Caco-2 (cell line): Measurements from ENCODE around the gene PTPN6. TPM values are rescaled to one million over a fixed set of nuclear protein-coding genes. Genes with fewer than 3 reads are reported as not detected.
A peak's percentile ranks its signal among the peaks of the same experiment; 100 is the strongest.
"Not testable (repeated sequence)": the region's sequence is repeated elsewhere in the genome, so short reads cannot be mapped to it uniquely, and the experiment has no call there.

Experiments used
- BruUV-seq: library from RNA; stranded (reverse); fragments of 400-500 nt; replicated peaks from 2 replicates; lab custom pipeline; 2021; lab: Mats Ljungman, UMichigan
- CTCF ChIA-PET: fragments of 300-600 bp; sonication (Branson Sonifier 250); formaldehyde crosslinking; loops from one replicate; lab custom pipeline; 2022; ENCODE audit warnings: antibody characterized with exemption; lab: Charles Lee
- POLR2A ChIA-PET: fragments of 300-600 bp; sonication (Branson Sonifier 250); formaldehyde crosslinking; loops from one replicate; lab custom pipeline; 2022; ENCODE audit warnings: antibody characterized with exemption; lab: Charles Lee
- DNase-seq, 2 experiments: peaks; one replicate each; pipeline versions ENCODE4 v3.0.0 to v3.0.0-alpha.2; 2020 to 2022
- H3K27me3 ChIP-seq: replicated peaks from 2 replicates; pipeline ENCODE4 v1.6.0; 2011; ENCODE audit warnings: low read length; ENCODE audit not compliant: control insufficient read depth, insufficient read depth
- H3K36me3 ChIP-seq: 2 replicates; pipeline ENCODE4 v1.5.1; 2011; ENCODE audit warnings: low read length; ENCODE audit not compliant: control insufficient read depth, insufficient read depth
- H3K4me1 ChIP-seq: fragments of 250-450 bp; sonication (Bioruptor Pico); 2 replicates; pipeline ENCODE4 v1.5.1; 2020; ENCODE audit warnings: mild to moderate bottlenecking
- H3K4me3 ChIP-seq: 2 replicates; pipeline ENCODE4 v1.5.1; 2011; ENCODE audit warnings: low read depth, mild to moderate bottlenecking, control low read depth, low read length
- H3K9me3 ChIP-seq: fragments of 250-450 bp; sonication (Bioruptor Pico); 2 replicates; pipeline ENCODE4 v1.5.1; 2020; ENCODE audit warnings: mild to moderate bottlenecking, moderate library complexity
- H3K27ac Mint-ChIP-seq: one replicate; pipeline ENCODE4 v1.8.0; 2022; ENCODE audit warnings: mixed read lengths; ENCODE audit not compliant: unreplicated experiment
- H3K27me3 Mint-ChIP-seq: one replicate; pipeline ENCODE4 v1.8.0; 2022; ENCODE audit warnings: mixed read lengths; ENCODE audit not compliant: insufficient read depth, unreplicated experiment
- H3K36me3 Mint-ChIP-seq: one replicate; pipeline ENCODE4 v1.8.0; 2022; ENCODE audit warnings: mild to moderate bottlenecking, mixed read lengths; ENCODE audit not compliant: insufficient read depth, unreplicated experiment
- H3K4me1 Mint-ChIP-seq: one replicate; pipeline ENCODE4 v1.8.0; 2022; ENCODE audit warnings: low read depth, mixed read lengths; ENCODE audit not compliant: unreplicated experiment
- H3K4me3 Mint-ChIP-seq: one replicate; pipeline ENCODE4 v1.8.0; 2022; ENCODE audit warnings: mild to moderate bottlenecking, moderate library complexity, mixed read lengths; ENCODE audit not compliant: unreplicated experiment
- H3K9me3 Mint-ChIP-seq: one replicate; pipeline ENCODE4 v1.8.0; 2022; ENCODE audit warnings: mixed read lengths; ENCODE audit not compliant: unreplicated experiment
- CTCF ChIP-seq, 2 experiments: fragments of 200-600 bp in 1 of 2; IDR thresholded peaks; 1 replicate in 1 of 2; 2 replicates in 1 of 2; pipeline versions ENCODE4 v1.5.1 to v1.8.0; 2011 to 2022; ENCODE audit warnings: antibody characterized with exemption in 1 of 2, control low read depth in 1 of 2, inconsistent platforms in 1 of 2, low read depth in 1 of 2, low read length in 1 of 2, mild to moderate bottlenecking in 1 of 2, moderate library complexity in 1 of 2; ENCODE audit not compliant: insufficient read depth in 1 of 2, severe bottlenecking in 1 of 2, unreplicated experiment in 1 of 2
- intact Hi-C: fragments of 100-400 bp; cut with micrococcal nuclease; formaldehyde crosslinking; loops from one replicate; pipeline ENCODE4 v1.10.0; 2022; ENCODE audit not compliant: unreplicated experiment
- total RNA-seq: library from RNA; stranded (reverse); gene quantifications from 2 replicates; pipeline ENCODE4 v1.2.3, GENCODE V29; 2022

Gene PTPN6
- total RNA-seq, 1 experiment from 2014 or later = 43.9 TPM

- H3K9me3 ChIP-seq = no peaks in the 10 kb centered on the region
- no peak within 1 kb of the TSS for H3K4me3 Mint-ChIP-seq
- BruUV-seq = no TSS peak
- H3K4me3 ChIP-seq = peak within 1 kb of the TSS; percentile 64
- no peak within 1 kb of the TSS for H3K27ac Mint-ChIP-seq
- no peaks in the 10 kb centered on the region for H3K9me3 Mint-ChIP-seq
- H3K36me3 Mint-ChIP-seq = no peaks in the 10 kb centered on the region
- POLR2A ChIA-PET = interaction anchor here (1.0 to 1.2 kb wide), 3 partner anchors 14 to 53 kb away, joined by 4 to 5 read pairs (median 5); partner anchors contain the start of genes C12orf57 and RNU7-1
- H3K4me1 Mint-ChIP-seq = peaks cover 10% of the 10 kb centered on the region
- intact Hi-C loops = loop anchor here (1.0 kb wide), 3 partner anchors 10 to 31 kb away; partner anchors contain the start of genes ENO2 and SPSB2
- DNase-seq = peak; percentile 98 to 99
- H3K27me3 ChIP-seq = no peaks in the 10 kb centered on the region
- no peaks in the 10 kb centered on the region for H3K36me3 ChIP-seq
- no peaks in the 10 kb centered on the region for H3K27me3 Mint-ChIP-seq
- H3K4me1 ChIP-seq = peaks cover 20% of the 10 kb centered on the region
- TF ChIP-seq CTCF (IDR thresholded peaks at IDR 0.05; ENCODE audit: insufficient read depth in 1 of 2, low read depth in 1 of 2, low read length in 1 of 2, severe bottlenecking in 1 of 2, unreplicated experiment in 1 of 2) = no peak
- CTCF ChIA-PET = interaction anchor here (1.0 to 2.3 kb wide), 4 partner anchors 13 to 35 kb away, joined by 3 to 10 read pairs (median 6); partner anchors contain the start of gene SPSB2
Measured at GRCh38 chr12:6904280-6905276, 46.6 kb upstream of the PTPN6 start, which contains the start of gene LRRC23. LRRC23 (plus strand) TSS chr12:6904822; CDS start chr12:6905634, 812 bp downstream.

- Histone ChIP-seq H3K9me3 (no peaks in the 10 kb centered on the region), H3K4me1 (peaks cover 20% of the 10 kb centered on the region), H3K27me3 (no peaks in the 10 kb centered on the region), H3K4me3 (peak overlapping the region; percentile 64), H3K36me3 (no peaks in the 10 kb centered on the region)
- POLR2A ChIA-PET = interaction anchor here (1.0 to 1.2 kb wide), 2 partner anchors 38 to 54 kb away, joined by 4 to 5 read pairs; partner anchors contain the start of genes C12orf57 and RNU7-1
- H3K27me3 Mint-ChIP-seq = no peaks in the 10 kb centered on the region
- H3K36me3 Mint-ChIP-seq = no peaks in the 10 kb centered on the region
- intact Hi-C loops = no loop called here
- CTCF ChIA-PET = interaction anchor here (0.7 to 2.3 kb wide), 5 partner anchors 14 to 36 kb away, joined by 3 to 10 read pairs (median 6); partner anchors contain the start of gene SPSB2
- peaks cover 8% of the 10 kb centered on the region for H3K4me1 Mint-ChIP-seq
- no peak overlapping the region for H3K27ac Mint-ChIP-seq
- BruUV-seq = no TSS peak
- H3K9me3 Mint-ChIP-seq = no peaks in the 10 kb centered on the region
- H3K4me3 Mint-ChIP-seq = no peak overlapping the region
- no peak for TF ChIP-seq CTCF (IDR thresholded peaks at IDR 0.05; ENCODE audit: insufficient read depth in 1 of 2, low read depth in 1 of 2, low read length in 1 of 2, severe bottlenecking in 1 of 2, unreplicated experiment in 1 of 2)
- DNase-seq = no peak
Measured at GRCh38 chr12:6905414-6906040, 45.6 kb upstream of the PTPN6 start.

GRCh38 chr12:6908141-6908540, 43.0 kb upstream of the PTPN6 start:
- H3K9me3 ChIP-seq, H3K4me3 Mint-ChIP-seq, H3K9me3 Mint-ChIP-seq, H3K27me3 ChIP-seq, H3K27ac Mint-ChIP-seq, H3K36me3 Mint-ChIP-seq, BruUV-seq, H3K4me3 ChIP-seq, H3K27me3 Mint-ChIP-seq, H3K36me3 ChIP-seq, intact Hi-C loops, H3K4me1 Mint-ChIP-seq, DNase-seq: not testable (repeated sequence)
- POLR2A ChIA-PET = interaction anchor here (0.6 to 1.7 kb wide), 2 partner anchors 17 to 401 kb away, joined by 4 to 5 read pairs; no protein-coding TSS in a partner anchor
- CTCF ChIA-PET = interaction anchor here (0.6 to 2.2 kb wide), 3 partner anchors 17 to 39 kb away, joined by 3 to 10 read pairs (median 3); partner anchors contain the start of gene SPSB2
- H3K4me1 ChIP-seq = peaks cover 17% of the 10 kb centered on the region
